ENCODE data around the gene DUSP14. TPM values are rescaled to one million over a fixed set of nuclear protein-coding genes. Genes with fewer than 3 reads are reported as not detected.

DUSP14 gene
- total and polyA plus RNA-seq, 9 donors: 10.4 to 14.1 (median 13.1) TPM

GRCh38 chr17:37551788-37552187 is 62.1 kb downstream of the DUSP14 start:
- peak; percentile 13 for DNase-seq
- no peaks in the 10 kb centered on the region for H3K4me1 ChIP-seq (ENCODE audit: control insufficient read depth, insufficient read depth, low read length)
- WGBS (ENCODE audit: insufficient coverage): no CpG with 5 or more reads among the region's 3 CpGs
- peaks cover 23% of the 10 kb centered on the region for H3K36me3 ChIP-seq (ENCODE audit: control insufficient read depth, insufficient read depth, low read length)
- H3K4me3 ChIP-seq (ENCODE audit: low read length): no peak overlapping the region
- no peaks in the 10 kb centered on the region for H3K9me3 ChIP-seq (replicated peaks; ENCODE audit: control insufficient read depth, low read depth, low read length)
- no peak overlapping the region for H3K27ac ChIP-seq (ENCODE audit: low read length)
- H3K27me3 ChIP-seq (ENCODE audit: control insufficient read depth, insufficient read depth, low read length): no peaks in the 10 kb centered on the region

GRCh38 chr17:37553401-37553966 is 63.8 kb downstream of the DUSP14 start:
- Histone ChIP-seq H3K9me3 (replicated peaks; ENCODE audit: control insufficient read depth, low read depth, low read length) (no peaks in the 10 kb centered on the region), H3K27me3 (ENCODE audit: control insufficient read depth, insufficient read depth, low read length) (no peaks in the 10 kb centered on the region), H3K4me3 (ENCODE audit: low read length) (no peak overlapping the region), H3K27ac (ENCODE audit: low read length) (no peak overlapping the region), H3K4me1 (ENCODE audit: control insufficient read depth, insufficient read depth, low read length) (no peaks in the 10 kb centered on the region), H3K36me3 (ENCODE audit: control insufficient read depth, insufficient read depth, low read length) (peaks cover 27% of the 10 kb centered on the region)
- WGBS (ENCODE audit: insufficient coverage): 98% methylated on average over 5 of the region's 6 CpGs
- DNase-seq: no peak

GRCh38 chr17:37555386-37555785 is 65.7 kb downstream of the DUSP14 start:
- Histone ChIP-seq H3K27me3 (ENCODE audit: control insufficient read depth, insufficient read depth, low read length) (no peaks in the 10 kb centered on the region), H3K4me1 (ENCODE audit: control insufficient read depth, insufficient read depth, low read length) (no peaks in the 10 kb centered on the region), H3K36me3 (ENCODE audit: control insufficient read depth, insufficient read depth, low read length) (peaks cover 38% of the 10 kb centered on the region), H3K27ac (ENCODE audit: low read length) (no peak overlapping the region), H3K9me3 (replicated peaks; ENCODE audit: control insufficient read depth, low read depth, low read length) (no peaks in the 10 kb centered on the region), H3K4me3 (ENCODE audit: low read length) (no peak overlapping the region)
- WGBS (ENCODE audit: insufficient coverage): 100% methylated on average over 1 of the region's 3 CpGs
- no peak for DNase-seq

- DNase-seq: no peak
- Histone ChIP-seq H3K36me3 (ENCODE audit: control insufficient read depth, insufficient read depth, low read length) (peaks cover 41% of the 10 kb centered on the region), H3K4me1 (ENCODE audit: control insufficient read depth, insufficient read depth, low read length) (no peaks in the 10 kb centered on the region), H3K9me3 (replicated peaks; ENCODE audit: control insufficient read depth, low read depth, low read length) (no peaks in the 10 kb centered on the region), H3K27me3 (ENCODE audit: control insufficient read depth, insufficient read depth, low read length) (no peaks in the 10 kb centered on the region), H3K27ac (ENCODE audit: low read length) (no peak overlapping the region), H3K4me3 (ENCODE audit: low read length) (no peak overlapping the region)
- 80% methylated on average over 2 of the region's 2 CpGs for WGBS (ENCODE audit: insufficient coverage)
These were observed 67.8 kb downstream of the DUSP14 start for GRCh38 chr17:37557482-37557881.

- Histone ChIP-seq H3K4me1 (ENCODE audit: control insufficient read depth, insufficient read depth, low read length) (no peaks in the 10 kb centered on the region), H3K4me3 (ENCODE audit: low read length) (no peak overlapping the region), H3K27me3 (ENCODE audit: control insufficient read depth, insufficient read depth, low read length) (no peaks in the 10 kb centered on the region), H3K36me3 (ENCODE audit: control insufficient read depth, insufficient read depth, low read length) (peaks cover 34% of the 10 kb centered on the region), H3K9me3 (replicated peaks; ENCODE audit: control insufficient read depth, low read depth, low read length) (no peaks in the 10 kb centered on the region), H3K27ac (ENCODE audit: low read length) (no peak overlapping the region)
- DNase-seq: no peak
- no CpG with 5 or more reads among the region's 2 CpGs for WGBS (ENCODE audit: insufficient coverage)
These were observed 68.6 kb downstream of the DUSP14 start for GRCh38 chr17:37558299-37558698.

GRCh38 chr17:37562016-37562745 is 72.5 kb downstream of the DUSP14 start:
- H3K4me1 ChIP-seq (ENCODE audit: control insufficient read depth, insufficient read depth, low read length): no peaks in the 10 kb centered on the region
- H3K27me3 ChIP-seq (ENCODE audit: control insufficient read depth, insufficient read depth, low read length): no peaks in the 10 kb centered on the region
- no peak for DNase-seq
- H3K27ac ChIP-seq (ENCODE audit: low read length): no peak overlapping the region
- no peaks in the 10 kb centered on the region for H3K9me3 ChIP-seq (replicated peaks; ENCODE audit: control insufficient read depth, low read depth, low read length)
- no CpG with 5 or more reads among the region's 5 CpGs for WGBS (ENCODE audit: insufficient coverage)
- H3K36me3 ChIP-seq (ENCODE audit: control insufficient read depth, insufficient read depth, low read length): peaks cover 34% of the 10 kb centered on the region
- no peak overlapping the region for H3K4me3 ChIP-seq (ENCODE audit: low read length)

Other genes starting within 250 kb of the DUSP14 start
- gene C17orf78, start 113.9 kb upstream of the DUSP14 start, total RNA-seq: not detected
- under 1 TPM in 3 of 8 donors, not detected in 5; 0.16 to 0.88 (median 0.29) TPM for gene C17orf78, start 113.9 kb upstream of the DUSP14 start, polyA plus RNA-seq (ENCODE audit: insufficient read depth in 1 of 8, insufficient read length in 8 of 8, low replicate concordance in 1 of 8)
- gene ACACA, start 83.1 kb upstream of the DUSP14 start, total RNA-seq: 26.8 TPM
- gene ACACA, start 83.1 kb upstream of the DUSP14 start, polyA plus RNA-seq (ENCODE audit: insufficient read depth in 1 of 8, insufficient read length in 8 of 8, low replicate concordance in 1 of 8): 10 to 100 TPM; 18.1 to 38.0 (median 23.9) TPM
- gene TADA2A, start 83.0 kb upstream of the DUSP14 start, total RNA-seq: 20.4 TPM
- 10 to 100 TPM; 16.2 to 20.7 (median 18.8) TPM for gene TADA2A, start 83.0 kb upstream of the DUSP14 start, polyA plus RNA-seq (ENCODE audit: insufficient read depth in 1 of 8, insufficient read length in 8 of 8, low replicate concordance in 1 of 8)
- gene SYNRG, start 119.5 kb downstream of the DUSP14 start, total RNA-seq: 14.5 TPM
- gene SYNRG, start 119.5 kb downstream of the DUSP14 start, polyA plus RNA-seq (ENCODE audit: insufficient read depth in 1 of 8, insufficient read length in 8 of 8, low replicate concordance in 1 of 8): 10 to 100 TPM; 16.3 to 27.2 (median 23.0) TPM
- 21.2 TPM for gene DDX52, start 153.6 kb downstream of the DUSP14 start, total RNA-seq
- gene DDX52, start 153.6 kb downstream of the DUSP14 start, polyA plus RNA-seq (ENCODE audit: insufficient read depth in 1 of 8, insufficient read length in 8 of 8, low replicate concordance in 1 of 8): 10 to 100 TPM; 14.4 to 19.7 (median 17.4) TPM